CD4-positive, alpha-beta T cell treated with Interleukin-6 for 4 hours (primary cell): ENCODE results near the gene CCDC192.
"Not testable (repeated sequence)": the region's sequence is repeated elsewhere in the genome, so short reads cannot be mapped to it uniquely, and the experiment has no call there.

Source experiments
- DNase-seq: peaks from one replicate; pipeline ENCODE4 v3.0.0-alpha.2; 2020; ENCODE audit warnings: mixed read lengths

The CCDC192 gene, protein sequence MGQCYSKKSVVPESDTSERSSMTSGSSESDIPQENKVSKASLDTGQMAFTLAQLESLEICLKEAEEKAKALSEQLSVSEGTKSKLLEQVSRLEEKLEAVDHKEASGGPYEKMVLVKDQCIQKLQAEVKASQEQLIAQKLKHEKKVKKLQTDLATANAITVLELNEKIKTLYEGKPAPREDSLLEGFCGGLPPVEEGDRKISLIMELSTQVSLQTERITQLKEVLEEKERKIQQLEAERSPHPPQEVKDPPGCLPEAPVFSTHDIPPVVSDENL

DNA sequence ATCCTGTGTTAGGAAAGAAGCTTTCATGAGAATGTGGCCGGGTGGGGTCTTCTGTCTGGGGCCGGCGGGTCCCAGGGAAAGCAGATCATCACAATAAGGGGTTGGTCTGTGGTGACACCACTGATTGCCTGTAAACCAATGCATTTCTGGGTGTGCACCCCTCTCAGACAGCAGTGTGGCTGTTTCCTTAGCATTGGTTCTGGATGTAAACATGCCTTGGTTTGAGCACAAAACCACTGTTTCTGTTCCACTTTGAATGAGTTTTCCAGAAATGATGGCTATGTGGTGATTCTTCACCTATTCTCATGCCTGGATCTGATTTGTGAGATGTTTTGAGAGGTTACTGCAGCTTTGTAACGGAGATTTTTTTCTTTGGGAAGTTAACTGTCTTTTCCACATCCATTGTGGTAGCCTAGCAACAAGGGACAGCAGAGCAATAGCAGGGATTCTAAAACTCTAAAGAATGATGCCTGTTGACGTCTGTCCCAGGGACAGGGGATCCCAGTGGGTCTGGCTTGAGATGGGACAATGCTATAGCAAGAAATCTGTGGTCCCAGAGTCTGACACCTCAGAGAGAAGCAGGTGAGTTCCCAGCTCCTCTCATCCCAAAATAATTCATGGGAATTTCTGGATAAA lies at the start of gene CCDC192:
TSS of gene CCDC192 (plus strand) at position 466 of the 636 bp plus-strand sequence. CDS start at position 521, 55 bp downstream.
- no peak for DNase-seq

DNA sequence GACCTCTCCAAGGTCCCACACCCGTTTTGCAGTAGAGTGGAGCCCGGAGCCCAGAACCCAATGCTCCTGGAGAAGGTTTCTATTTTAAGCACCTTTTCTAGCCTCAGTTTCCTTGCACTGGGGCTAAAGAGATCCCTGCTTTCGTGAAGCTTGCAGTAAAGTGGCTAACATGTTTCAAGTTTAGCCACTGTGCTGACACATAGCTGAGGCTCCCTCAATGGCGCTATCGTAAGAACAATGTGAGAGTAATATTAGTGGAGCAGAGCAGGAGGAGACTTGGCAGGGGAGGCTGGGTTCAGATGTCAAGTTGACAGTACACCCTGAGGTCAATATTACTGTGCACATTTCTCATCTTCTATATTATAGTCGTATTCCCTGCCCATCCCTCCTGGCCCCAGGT lies 46.4 kb upstream of the CCDC192 start:
- no peak for DNase-seq

- no peak for DNase-seq
Measured at GRCh38 chr5:127660047-127660733, 43.0 kb upstream of the CCDC192 start.

DNA sequence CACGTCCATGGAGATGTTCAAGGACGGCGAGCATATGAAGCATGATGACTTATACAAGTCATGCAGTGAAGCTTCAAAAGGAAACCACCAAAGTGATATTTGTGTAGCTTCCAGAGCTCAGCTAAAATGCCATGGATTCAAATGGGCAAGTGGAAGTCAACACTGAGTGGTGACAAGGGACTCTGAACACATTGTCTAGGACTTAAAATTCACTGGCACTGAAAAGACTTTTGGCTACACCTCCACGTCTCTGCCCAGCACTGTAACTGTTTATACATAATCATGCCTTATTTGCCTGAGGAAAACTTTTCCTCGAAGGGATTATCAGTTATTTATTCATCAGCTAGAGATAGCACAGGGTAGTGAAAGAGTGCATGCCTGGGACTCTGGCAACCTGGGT lies 39.1 kb upstream of the CCDC192 start:
- DNase-seq = no peak

- no peak for DNase-seq
Measured at GRCh38 chr5:127665641-127666040, 37.5 kb upstream of the CCDC192 start.

DNA sequence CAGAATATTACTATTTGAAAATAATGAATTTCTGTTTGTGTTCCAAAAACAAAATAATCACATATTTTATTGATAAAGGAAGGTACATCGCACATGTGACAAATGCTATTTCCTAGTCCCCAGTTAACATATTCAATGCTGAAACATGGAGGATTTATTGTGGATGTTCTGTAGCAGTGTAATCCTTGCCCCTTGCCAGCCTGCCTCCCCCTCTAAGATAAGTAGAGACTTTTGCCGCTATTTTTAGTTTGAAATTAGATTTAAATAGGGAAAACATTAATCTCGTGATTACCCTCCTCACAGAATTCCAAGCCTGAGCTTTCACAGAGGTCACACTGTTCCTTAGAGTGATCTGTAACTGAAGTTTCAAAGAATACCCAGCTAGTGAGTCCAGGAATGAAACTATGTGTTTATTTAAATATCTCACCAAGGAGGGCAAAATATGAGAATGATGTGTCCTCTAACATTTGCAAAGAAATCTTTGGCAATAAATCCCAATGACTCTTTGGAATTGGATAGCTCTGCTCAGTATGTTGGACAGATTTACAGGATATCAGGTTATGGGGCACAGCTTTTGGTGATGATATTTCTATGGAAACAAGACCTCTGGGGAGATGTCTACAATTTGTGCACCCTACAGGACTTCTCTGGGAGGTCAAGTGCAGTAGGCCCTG lies 37.0 kb upstream of the CCDC192 start:
- no peak for DNase-seq

DNA sequence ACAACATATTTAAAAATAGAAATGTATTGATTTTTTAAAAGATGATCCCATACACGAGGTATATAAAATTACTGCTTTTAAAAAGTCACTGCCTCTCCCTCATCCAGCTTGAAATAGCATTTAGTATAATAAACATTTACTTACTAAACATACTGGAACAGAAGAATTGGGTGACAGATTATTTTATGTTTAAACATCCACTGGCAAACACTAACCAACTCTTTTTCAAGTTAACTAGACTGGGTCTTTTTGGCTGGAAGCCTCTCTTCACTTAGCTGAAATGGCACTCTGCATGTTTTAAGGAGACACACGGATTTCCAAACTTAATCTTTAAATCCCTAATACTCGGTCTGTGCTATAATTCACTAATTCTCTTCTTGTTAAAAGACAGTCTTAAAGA lies 35.3 kb upstream of the CCDC192 start:
- no peak for DNase-seq

GRCh38 chr5:127671218-127671617 lies 32.0 kb upstream of the CCDC192 start:
- no peak for DNase-seq

DNA sequence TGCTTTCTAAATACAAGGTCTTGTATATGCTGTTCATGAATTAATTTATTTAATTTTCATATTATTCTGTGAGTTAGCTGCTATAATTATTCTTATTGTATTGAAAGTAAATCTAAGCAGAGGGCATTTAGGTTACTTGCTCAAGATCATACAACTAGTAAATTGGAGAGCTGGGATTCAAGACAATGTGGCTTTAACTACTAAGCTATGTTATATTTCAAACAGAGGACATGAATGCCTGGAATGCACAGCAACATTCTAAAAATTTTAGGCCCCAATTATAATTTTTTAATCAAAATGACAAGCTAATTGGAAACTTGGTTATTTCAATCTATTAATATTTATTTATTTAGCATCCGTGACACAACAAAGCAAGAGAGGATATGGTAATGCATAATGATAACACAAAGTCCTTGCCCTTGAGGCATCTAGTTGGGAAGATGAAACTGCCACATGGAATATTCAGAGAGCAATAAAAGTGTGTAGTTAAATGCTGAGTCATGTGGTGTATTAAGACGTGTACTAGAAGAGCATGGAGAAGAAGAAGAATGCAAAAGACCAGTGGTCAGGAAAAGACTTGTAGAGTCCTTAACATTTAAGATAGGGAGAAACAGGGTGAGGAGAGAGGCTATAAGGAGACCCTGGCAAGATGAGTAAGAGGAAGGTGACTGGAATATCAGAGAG lies 29.9 kb upstream of the CCDC192 start:
- DNase-seq = no peak

DNA sequence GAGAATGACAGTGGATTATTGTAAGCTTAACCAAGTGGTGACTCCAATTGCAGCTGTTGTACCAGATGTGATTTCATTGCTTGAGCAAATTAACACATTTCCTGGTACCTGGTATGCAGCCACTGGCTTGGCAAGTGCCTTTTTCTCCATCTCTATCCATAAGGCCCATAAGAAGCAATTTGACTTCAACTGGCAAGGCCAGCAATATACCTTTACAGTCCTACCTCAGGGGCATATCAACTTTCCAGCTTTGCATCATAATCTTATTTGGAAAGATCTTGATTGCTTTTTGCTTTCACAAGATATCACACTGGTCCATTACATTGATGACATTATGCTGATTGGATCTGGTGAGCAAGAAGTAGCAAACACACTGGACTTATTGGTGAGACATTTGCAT lies 26.2 kb upstream of the CCDC192 start:
- not testable (repeated sequence) for DNase-seq

DNA sequence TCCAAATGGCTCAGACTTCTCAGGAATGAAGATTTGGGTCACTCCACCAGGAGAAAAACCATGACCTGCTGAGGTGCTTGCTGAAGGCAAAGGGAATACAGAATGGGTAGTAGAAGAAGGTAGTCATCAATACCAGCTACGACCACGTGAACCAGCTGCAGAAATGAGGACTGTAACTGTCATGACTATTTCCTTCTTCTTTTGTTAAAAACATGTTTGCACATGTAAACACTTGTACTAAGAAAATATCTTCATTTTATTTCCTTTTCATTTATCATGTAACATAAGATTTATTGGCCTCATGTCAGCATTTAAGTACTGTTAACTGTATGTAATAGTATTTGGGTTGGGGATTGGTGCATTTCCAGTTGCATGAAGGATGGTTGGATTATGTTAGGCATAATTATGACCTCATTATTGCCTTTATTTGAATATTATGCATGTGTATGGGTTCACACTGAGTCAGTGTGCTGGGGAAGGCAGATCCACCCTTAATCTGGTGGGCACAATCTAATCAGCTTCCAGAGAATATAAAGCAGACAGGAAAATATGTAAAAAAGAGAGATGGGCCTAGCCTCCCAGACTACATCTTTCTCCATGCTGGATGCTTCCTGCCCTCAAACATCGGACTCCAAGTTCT lies 23.4 kb upstream of the CCDC192 start:
- DNase-seq = not testable (repeated sequence)

- no peak for DNase-seq
Measured at GRCh38 chr5:127680595-127680994, 22.6 kb upstream of the CCDC192 start.

GRCh38 chr5:127683008-127683407 lies 20.2 kb upstream of the CCDC192 start:
- DNase-seq = no peak

GRCh38 chr5:127684726-127685467 lies 18.3 kb upstream of the CCDC192 start:
- DNase-seq = no peak

GRCh38 chr5:127685662-127686061 lies 17.5 kb upstream of the CCDC192 start:
- DNase-seq = no peak

DNA sequence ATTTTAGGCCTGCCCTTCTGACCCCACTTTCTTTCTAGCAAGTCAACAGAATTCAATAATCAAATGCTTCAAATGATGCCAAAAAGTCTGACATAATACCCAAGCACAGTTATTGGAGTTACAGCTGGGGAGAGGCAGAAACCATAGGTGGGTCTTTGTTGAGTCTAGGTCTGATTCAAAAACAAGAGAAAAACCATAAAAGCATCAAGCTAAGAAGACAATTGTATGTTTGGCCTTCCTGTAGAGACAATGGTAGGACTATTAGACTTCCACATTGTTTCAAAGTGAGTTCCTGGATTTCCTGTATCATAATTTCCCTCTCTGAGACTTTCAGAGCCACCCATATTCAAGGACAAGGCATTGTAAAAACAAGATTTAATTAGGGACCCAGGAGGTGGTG lies 16.8 kb upstream of the CCDC192 start:
- DNase-seq = no peak

GRCh38 chr5:127694518-127695171 lies 8.5 kb upstream of the CCDC192 start:
- no peak for DNase-seq

DNA sequence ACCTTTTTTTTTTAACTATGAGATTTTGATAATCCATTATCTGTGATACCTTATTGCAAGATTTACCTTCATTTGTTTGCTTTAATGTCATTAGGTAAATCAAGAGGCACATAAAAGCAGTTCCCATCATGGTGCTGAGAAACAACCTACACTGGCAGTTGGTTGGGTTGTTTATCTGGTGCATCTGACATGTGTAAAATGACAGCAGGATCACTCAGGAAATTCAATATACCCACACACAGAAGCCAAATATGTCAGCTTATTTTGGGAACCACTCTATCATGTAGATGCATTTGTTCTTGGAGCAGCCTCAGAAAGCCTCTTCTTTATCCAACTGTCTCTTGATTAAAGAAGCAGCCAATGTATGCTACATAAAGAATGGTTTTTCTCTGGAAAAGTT lies 7.8 kb upstream of the CCDC192 start:
- DNase-seq = no peak

DNA sequence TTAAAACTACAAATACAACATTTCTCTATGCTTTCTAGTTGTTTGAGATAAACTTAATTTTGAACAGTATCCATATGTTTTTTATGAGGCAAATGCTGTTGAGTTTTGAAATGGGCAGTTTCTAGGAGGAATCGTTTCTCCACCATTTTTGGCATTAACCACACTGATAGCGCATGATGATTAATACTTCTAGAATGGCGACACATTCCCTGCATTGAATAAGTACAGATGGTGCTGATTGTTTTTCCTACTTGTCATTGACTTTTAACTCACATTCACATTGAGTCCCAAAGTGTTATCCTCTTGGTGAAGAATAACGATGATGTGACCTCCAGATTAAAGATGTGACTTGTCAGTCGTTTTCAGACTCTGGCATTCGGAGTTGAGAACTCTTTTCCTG lies 6.5 kb upstream of the CCDC192 start:
- DNase-seq = no peak

DNA sequence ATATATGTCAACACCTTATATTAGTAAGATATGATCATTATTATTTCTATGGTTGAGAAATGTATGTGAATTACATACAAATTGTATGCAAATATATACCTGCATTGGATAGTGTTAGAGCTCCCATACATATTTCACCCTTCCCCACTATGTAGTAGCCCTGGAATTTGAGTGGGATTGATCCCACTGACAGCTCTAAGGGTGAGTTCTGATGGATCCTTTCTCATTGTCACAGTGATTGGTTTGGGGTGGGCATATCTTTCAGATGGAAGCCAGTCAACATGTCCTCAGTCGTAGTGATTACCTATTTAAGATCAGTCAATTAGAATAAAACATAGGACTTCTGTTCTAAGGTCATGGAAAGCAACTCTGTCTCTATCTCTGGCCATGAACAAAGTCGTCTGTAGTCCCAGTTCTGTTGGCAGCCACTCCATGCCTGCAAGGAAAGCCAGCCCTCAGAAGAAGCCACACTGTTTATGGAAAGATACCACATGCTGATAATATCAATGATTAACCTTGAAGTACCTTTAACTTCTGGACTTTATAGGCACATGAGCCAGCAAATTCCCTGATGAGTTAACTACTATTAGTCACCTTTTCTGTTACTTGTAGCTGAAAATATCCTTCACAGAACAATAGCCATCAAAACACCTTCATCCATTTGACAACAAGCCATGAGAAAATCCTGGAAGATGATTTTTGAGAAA lies 5.1 kb upstream of the CCDC192 start:
- DNase-seq = no peak

GRCh38 chr5:127699416-127699815 lies 3.8 kb upstream of the CCDC192 start:
- DNase-seq = no peak
